CD4-positive, alpha-beta T cell treated with Interleukin-1 beta for 1 hour (primary cell): ENCODE data around the gene ZXDC.

Experiments
- DNase-seq, 2 donors: peaks; one replicate each; pipeline ENCODE4 v3.0.0-alpha.2; 2020 to 2022

Gene ZXDC

GRCh38 chr3:126432361-126433104 lies 43.2 kb downstream of the ZXDC start:
- DNase-seq: no peak

DNA sequence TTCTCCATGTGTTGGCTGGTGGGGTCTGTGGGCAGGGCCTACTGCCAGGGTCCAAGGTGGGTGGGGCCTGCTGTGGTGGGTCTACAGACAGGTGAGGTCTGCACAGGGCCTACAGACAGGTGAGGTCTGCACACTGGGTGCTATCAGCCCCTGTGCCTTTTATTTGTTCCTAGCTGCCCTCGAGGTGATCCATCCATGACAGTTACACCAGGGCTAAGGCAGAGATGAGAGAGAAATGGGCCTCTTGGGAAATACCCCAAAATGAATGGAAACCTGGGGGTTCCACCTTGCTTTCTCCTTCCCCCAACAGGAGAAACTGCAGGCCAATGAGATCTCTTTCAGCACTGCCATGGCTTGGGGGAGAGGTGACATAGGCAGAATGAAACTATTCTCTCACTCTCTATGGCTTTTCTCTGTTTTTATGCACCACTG lies 44.6 kb downstream of the ZXDC start:
- DNase-seq: no peak

DNA sequence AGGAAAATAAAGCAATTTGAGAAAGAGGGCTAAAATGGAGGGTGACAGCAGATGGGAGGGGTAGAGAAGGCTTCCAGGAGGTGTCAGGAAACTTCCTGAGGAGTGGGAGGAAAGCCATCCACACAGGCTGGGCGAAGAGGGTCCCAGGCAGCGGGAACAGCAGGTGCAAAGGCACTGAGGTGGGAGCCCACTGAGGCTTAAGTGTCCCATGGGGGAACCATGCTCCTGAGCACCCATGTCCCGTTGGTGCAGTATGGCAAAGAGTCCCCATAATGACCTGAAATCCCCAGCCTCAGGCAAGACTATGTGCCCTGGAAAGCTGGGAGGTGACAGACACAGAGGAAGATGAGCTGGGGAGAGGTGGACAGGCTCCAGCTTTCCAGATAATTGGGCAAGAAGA lies 50.9 kb downstream of the ZXDC start:
- no peak for DNase-seq

- no peak for DNase-seq
These were observed 51.5 kb downstream of the ZXDC start for GRCh38 chr3:126424039-126424717.

DNA sequence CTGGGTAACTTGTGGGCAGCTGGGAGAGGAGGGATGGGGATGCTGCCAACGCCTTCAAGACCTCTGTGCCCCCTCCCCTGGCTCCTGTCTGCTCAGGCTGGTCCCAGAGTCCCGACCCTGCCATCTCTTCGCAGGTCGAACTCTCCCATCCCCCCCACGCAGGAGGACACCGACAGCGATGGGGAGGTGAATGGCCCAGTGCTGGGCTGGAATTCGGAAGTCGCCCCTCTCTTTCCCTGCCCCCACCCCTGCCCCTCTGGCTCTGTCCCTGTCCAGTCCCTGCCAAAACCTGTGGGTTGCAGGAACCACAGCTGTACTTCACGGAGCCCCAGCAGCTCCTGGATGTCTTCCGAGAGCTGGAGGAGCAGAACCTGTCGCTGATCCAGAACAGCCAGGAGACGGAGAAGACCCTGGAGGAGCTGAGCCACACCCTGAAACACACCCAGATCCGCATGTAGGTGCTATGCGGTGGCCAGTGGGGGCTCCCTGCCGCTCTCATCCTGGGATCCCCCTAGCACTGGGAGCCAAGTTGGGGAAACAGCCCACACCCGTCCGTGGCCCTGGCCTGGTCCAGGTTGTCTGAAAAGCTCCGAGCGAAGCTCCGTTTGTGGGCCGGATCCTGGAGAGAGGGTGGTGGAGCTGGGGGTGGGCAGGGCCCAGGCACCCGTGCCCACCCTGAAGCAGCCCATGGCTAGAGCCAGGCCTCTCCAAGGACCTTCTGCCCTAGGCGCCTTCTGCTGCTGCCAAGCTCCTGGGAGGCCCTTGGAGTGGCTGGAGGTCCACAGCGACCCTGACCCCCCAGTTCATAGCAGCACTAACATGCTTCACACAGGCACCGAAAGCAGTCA lies 52.3 kb downstream of the ZXDC start:
- no peak for DNase-seq

- no peak for DNase-seq
These were observed 53.1 kb downstream of the ZXDC start for GRCh38 chr3:126422571-126423091.

DNA sequence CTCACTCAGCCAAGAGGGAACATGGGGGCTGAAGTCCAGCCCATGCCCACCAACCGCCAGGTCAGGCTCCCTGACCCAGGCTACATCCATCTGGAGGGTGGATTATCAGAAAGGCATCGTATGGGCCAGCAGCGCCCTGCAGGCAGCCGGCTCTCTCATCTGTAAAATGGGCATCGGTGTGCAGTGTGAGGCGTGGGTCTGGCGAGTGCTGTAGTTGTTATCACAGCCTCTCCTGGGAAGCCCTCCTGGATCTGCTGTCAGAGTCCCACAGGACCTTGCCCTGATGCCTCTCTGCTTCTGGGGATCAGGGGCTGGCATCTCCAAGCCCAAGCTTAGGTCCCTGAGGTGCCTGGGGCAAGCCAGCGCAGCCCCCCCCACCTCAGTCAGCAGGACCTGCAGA lies 53.6 kb downstream of the ZXDC start:
- DNase-seq: no peak

- no peak for DNase-seq
These were observed 54.0 kb downstream of the ZXDC start for GRCh38 chr3:126421573-126422119.

DNA sequence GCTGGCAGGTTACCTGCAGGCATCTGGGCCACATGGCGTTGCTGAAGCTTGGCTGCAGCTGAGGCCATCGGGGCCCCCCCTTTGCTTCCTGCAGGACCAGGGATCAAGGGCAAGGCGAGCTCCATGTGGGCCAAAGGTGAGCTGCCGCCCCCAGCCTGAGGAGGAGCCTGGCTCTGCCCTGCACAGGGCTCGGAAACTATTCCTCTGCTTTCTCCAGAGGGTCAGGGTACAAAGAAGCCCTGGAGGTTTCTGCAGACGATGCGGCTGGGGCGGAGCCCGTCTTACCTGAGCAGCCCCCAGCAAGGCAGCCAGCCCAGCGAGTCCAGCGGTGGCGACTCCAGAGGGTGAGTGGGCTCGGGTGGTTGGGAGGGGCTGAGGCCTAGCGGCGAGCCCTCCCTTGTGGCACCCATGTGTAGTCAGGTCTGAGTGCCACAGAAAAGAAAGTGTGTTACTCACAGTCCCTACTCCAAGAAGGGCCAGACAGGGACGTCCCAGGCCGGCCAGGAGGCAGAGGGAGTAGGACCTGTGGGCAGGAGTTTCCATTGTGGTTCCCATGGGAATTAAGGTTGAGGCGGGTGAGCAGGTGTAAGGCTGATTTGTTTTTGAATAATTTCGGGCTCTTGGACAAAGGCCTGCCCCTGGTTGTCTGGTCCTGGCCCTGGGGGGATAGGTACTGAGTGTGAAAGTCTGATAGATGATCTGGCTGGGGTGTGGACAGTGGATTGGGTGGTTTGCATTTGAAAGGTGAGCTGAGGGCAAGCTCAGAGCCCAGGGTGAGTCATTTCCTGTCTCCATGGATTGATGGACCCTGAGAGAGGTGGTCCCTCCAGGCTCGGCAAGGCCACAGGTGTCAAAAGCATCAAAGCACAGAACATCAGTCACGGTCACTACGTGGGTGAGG lies 55.6 kb downstream of the ZXDC start:
- no peak for DNase-seq

- no peak for DNase-seq
These were observed 56.5 kb downstream of the ZXDC start for GRCh38 chr3:126419151-126419703.

GRCh38 chr3:126418661-126419131 lies 57.0 kb downstream of the ZXDC start:
- DNase-seq: no peak

DNA sequence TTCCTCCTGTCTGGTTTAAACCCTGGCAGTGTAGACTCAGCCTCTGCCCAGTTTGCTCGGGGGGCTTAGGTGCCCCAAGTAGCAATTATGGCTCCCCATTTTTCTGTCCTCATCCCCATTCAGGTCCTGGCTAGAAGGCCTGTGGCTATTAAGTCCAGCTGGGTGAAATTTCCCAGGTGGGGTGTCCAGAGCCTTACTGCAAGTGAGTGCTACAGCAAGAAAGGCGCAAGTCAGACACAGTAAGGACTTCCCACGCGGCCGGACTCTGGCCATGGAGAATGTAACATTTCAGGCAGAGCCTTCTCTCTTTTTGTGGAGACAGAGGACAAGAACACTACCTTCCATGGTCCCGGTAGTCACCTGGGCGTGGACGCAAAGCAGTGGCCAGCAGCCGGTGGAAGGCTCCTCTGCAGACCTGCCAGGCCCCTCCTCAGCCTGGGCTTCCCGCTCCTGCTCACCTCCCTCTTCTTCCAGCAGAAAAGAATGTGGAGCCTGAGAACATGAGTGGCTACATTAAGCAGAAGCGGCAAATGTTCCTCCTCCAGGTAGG lies 57.6 kb downstream of the ZXDC start:
- no peak for DNase-seq

GRCh38 chr3:126417515-126417914 lies 58.2 kb downstream of the ZXDC start:
- DNase-seq: no peak

GRCh38 chr3:126416943-126417342 lies 58.7 kb downstream of the ZXDC start:
- DNase-seq: no peak

DNA sequence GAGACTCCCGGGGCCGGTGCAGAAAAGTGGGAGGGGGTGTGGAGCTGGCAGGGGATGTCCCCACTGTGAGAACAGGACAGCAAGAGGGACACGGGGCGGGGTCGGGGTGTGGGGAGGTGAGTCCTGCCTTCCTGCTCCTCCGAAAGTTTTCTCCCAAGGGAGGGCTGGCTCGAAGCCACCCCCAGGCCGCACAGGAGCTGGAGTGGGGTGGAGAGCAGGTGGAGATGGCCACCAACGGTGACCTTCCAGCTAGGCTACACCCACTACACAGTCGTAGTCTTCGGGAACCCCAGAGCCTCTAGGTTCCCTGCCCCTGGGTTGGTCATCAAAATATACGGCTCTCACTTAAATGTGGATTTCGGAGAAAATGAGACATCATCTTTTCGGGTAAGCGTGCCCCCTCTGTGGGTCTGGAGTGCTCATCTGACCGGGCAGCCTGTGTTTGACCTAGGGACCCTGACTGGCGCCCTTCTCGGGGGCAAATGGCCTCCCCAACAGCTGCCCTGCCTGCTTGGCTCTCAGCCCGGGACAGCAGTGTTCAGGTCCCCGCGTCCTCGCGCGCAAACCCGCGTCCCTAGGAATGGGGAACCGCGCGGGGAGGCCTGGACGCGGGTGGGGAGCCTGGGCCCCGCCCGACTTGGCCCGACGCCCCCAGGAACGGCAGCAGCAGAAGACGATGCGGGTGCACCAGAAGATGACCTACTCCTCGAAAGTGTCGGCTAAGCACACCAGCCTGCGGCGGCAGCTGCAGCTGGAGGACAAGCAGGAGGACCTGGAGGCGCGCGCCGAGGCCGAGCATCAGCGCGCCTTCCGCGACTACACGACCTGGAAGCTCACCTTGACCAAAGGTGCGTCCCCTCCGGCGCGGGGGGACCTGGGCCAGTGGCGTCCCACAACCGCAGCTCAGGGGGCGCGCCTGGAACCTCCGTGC lies 59.8 kb downstream of the ZXDC start:
- DNase-seq: no peak

DNA sequence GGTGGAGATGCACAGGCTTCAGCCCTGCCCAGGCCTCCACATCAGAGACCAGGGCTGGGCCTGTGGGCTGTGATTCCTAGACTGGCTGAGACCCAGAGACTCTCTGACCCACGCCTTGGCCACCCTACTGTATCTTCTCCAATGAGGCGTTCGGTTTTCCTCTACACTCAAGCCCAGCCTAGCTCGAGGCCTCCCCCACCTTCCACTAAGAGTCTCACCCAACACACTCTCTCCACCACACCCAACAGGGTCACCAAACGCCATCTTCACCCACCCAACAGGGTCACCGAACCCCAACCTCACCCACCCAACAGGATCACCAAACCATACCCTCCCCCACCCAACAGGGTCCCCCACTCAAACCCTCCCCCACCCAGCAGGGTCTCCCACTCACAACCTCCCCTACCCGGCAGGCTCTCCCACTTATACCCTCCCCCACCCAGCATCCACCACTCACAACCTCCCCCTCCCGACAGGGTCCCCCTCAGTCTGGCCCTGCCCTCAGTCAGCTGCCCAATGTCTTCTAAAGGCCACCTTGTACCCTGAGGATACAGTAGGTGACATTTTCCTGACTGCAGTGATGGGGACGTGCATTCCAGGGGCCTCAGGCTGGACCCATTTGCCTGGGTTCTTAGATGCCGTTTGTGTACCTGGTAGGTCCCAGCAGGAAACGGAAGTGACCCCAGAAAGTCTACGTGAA lies 60.6 kb downstream of the ZXDC start:
- DNase-seq: no peak

- no peak for DNase-seq
These were observed 61.3 kb downstream of the ZXDC start for GRCh38 chr3:126414406-126414805.

- no peak for DNase-seq
These were observed 62.0 kb downstream of the ZXDC start for GRCh38 chr3:126413693-126414080.
